GM15510 (cell line): ENCODE data around the gene MAP3K19.

Experiments used
- POLR2A ChIP-seq: IDR thresholded peaks from 3 replicates; pipeline ENCODE4 v1.6.1; 2011; ENCODE audit warnings: borderline replicate concordance; ENCODE audit not compliant: insufficient read length; ENCODE audit errors: extremely low read depth

Gene MAP3K19, protein sequence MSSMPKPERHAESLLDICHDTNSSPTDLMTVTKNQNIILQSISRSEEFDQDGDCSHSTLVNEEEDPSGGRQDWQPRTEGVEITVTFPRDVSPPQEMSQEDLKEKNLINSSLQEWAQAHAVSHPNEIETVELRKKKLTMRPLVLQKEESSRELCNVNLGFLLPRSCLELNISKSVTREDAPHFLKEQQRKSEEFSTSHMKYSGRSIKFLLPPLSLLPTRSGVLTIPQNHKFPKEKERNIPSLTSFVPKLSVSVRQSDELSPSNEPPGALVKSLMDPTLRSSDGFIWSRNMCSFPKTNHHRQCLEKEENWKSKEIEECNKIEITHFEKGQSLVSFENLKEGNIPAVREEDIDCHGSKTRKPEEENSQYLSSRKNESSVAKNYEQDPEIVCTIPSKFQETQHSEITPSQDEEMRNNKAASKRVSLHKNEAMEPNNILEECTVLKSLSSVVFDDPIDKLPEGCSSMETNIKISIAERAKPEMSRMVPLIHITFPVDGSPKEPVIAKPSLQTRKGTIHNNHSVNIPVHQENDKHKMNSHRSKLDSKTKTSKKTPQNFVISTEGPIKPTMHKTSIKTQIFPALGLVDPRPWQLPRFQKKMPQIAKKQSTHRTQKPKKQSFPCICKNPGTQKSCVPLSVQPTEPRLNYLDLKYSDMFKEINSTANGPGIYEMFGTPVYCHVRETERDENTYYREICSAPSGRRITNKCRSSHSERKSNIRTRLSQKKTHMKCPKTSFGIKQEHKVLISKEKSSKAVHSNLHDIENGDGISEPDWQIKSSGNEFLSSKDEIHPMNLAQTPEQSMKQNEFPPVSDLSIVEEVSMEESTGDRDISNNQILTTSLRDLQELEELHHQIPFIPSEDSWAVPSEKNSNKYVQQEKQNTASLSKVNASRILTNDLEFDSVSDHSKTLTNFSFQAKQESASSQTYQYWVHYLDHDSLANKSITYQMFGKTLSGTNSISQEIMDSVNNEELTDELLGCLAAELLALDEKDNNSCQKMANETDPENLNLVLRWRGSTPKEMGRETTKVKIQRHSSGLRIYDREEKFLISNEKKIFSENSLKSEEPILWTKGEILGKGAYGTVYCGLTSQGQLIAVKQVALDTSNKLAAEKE (N-terminal part only)

DNA sequence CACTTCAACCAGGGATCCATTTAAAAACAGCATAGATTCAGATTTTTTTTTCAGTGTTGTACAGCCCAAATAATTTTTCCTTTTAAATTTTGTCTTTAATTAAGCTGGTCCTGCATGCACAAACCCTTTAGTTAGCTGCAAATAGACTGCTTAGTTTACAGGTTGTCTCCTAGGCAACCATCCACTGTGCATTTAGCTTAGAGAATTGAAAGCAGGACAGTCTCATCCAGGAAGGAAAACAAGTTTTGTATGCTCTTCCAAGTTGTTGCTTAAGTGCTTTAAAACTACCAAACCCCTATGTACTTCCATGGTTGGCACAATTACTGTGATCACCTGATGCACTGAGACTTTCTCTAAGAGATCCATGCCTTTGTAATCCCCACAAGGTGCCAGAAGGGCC lies at the start of gene MAP3K19:
MAP3K19 (minus strand) TSS at position 148 of the 400 bp plus-strand sequence. CDS start 22,800 bp downstream, outside the sequence.
- no peak for TF ChIP-seq POLR2A

DNA sequence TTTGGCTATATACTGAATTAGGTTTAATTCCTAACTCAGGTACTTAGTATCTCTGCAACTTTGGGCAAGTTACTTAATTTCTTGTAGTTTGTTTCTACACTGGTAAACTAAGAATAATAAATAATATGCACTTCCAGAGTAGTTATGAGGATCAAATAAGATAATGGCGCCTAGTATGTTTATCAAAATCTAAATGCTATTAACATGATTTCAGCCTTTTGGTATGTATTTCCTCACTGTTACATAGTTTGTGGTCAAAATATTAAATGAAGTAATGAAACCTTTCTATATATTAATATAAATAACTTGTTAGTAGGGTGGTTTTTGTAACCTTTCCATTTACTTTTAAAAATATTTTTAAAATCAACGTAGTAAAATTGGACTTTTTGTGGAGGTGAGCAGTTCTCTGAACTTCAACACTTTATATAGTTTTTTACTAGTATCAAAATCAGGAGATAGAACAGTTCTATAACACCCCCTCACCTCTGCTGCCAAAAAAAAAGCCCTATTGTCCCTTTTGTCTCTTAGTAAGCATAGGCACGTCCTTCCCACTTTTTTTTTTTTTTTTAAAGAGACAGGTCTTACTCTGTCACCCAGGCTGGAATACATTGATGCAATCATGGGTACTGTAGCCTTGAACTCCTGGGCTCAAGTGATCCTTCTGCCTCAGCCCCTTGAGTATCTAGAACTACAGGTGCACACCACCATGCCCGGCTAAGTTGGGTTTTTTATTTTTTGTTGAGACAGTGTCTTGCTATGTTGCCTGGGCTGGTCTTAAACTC lies 49.6 kb upstream of the MAP3K19 start:
- no peak for TF ChIP-seq POLR2A

DNA sequence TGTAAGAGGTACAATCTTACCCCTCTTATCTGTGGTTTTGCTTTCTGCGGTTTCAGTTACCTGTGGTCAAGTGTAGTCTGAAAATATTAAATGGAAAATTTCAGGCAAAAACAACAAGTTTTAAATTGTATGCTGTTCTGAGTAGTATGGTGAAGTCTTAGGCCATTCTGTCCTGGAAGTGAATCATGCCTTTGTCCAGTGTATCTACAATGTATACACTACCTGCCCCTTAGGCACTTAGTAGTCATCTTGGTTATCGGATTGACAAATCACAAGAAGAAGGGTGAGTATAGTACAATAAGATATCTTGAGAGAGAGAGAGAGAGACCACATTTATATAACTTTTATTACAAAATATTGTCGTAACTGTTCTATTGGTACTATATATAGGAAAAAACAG lies 48.3 kb upstream of the MAP3K19 start:
- TF ChIP-seq POLR2A = no peak

DNA sequence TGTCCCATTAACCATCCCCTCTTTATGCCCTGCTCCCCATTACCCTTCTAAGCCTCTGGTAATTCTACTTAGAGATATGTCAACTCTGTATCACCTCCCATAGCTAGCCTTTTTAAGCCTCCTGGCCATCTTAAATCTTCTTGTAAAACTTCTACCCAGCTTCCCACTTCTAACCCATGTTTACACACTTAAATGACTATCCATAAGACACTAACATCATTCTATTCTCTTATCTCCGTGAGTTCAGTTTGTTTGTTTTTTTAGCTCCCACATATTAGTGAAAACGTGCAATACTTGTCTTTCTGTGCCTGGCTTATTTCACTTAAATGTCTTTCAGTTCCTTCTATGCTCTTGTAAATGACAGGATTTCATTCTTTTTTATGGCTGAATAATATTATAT lies 47.3 kb upstream of the MAP3K19 start:
- no peak for TF ChIP-seq POLR2A

DNA sequence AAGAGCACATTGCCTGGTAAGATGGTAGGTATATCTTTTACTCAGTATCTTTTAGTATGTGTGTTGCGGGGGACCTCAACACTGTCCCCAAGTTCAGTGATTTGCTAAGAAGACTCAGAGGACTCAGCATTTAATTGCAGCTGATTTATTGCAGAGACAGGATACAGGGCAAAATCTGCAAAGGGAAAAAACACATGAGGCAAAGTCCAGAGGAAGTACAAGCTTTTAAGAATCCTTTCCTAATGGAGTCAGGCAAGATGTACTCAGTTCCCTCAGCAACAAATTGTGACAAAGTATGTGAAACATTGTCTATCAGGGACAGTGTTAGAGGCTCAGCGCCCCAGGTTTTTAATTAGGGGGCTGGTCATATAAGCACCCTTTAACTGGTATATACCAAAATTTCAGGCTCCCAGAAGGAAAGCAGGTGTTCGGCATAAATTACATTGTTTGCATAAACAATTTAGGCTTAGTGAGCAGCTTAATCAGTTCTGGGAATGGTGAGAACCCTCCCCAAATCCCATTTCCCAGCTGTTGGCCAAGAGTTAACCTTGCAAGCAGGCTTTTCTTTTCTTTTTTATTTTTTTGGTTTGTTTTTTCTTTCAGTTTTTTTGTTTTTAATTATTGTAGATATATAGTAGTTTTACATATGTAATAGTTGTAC lies 46.6 kb upstream of the MAP3K19 start:
- no peak for TF ChIP-seq POLR2A

DNA sequence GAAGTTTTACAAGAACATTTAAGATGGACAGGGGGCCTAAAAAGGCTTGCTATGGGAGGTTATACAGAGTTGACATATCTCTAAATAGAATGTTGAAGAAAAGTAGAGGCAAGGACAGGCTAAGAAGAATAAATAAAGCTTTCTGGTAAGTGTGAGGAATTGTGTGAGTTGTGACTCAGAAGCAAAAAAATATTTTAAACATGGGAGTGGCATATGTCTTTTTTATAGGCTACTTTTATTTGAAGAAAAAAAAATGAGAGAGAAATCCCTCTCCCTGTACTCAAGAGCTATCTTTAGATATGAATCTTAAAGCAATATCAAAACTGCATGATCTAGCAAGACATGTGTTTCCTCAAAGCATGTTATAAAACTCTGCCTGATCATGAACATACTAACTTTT lies 45.9 kb upstream of the MAP3K19 start:
- no peak for TF ChIP-seq POLR2A

DNA sequence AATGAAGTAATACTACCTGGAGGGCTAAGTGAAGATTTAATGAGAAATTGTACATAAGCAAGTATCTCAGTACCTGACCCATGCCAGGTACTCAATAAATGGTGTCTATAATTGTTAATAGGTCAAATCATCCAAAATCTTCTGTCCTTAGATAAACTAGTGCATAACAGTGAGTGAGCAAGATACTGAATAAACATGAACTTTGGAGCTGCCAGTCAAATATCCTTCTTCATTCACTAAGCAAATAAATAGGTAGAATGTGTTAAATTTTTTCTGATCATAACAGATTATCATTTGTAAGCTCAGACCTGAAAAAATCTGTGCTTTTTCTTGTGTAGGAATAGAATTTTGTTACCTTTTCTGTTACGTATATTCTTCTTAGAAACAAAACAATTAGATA lies 44.4 kb upstream of the MAP3K19 start:
- TF ChIP-seq POLR2A = no peak

DNA sequence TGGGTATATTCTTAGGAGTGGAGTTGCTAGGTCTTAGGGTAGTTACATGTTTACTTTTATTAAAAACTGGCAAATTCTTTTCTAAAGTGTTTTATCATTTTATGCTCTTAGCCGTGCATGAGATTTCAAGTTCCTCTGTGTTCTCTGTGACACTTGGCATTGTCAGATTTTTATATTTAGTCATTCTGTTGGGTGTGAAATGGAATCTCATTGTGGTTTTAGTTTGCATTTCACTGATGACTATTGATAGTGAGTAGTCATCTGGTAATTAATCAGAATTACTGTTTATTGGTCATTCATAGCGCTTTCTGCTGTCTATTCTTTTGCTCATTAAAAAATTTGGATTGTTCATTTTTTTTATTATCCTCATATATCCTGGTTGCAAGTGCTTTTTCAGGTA lies 39.0 kb upstream of the MAP3K19 start:
- no peak for TF ChIP-seq POLR2A

DNA sequence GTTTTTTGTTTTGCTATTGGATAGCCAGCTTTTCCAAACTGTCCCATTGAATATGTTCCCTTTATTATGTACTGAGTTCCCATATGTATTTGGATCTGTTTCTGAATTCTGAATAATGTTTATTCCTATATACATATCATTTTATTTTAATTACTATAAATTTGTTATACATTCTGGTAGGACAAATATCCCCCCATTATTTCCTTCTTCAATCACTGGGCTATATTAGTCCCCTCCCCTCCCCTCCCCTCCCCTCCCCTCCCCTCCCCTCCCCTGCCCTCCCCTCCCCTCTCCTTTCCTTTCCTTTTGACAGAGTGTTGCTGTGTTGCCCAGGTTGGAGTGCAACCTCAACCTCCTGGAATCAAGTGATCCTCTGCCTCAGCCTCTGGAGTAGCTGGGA lies 31.2 kb upstream of the MAP3K19 start:
- TF ChIP-seq POLR2A = no peak

DNA sequence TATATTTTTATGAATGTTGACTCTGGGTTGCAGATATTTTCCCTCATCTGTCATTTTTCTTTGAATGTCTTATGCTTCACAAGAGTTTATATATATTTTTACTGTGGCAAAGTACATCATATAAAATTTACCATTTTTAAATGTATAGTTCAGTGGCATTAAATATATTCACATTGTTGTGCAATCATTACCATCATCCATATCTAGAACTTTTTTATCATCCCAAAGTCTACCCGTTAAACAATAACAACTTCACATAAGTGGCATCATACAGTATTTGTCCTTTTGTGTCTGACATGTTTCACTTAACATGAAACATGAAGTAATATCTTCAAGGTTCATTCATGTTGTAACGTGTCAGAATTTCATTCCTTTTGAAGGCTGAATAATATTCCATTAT lies 29.3 kb upstream of the MAP3K19 start:
- no peak for TF ChIP-seq POLR2A

DNA sequence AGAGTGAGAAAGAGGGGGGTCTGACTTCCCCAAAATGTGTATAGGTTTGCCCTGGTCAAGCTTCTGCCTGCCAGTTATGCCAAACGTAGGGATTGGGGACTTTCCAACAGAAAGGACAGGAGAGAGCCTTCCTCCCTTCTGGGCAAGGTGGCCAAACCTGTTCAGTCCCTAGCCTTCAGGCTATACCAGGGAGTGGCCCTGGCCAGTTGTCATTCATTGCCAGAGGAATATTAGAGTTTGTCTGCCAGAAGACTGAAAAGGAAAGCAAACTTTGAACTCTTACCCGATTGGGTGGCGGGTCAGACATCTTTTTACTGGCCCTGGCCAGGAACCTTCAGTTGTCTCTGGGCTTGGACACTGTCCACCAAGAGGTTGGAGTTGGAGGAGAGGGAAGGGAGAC lies 27.0 kb upstream of the MAP3K19 start:
- TF ChIP-seq POLR2A = no peak

DNA sequence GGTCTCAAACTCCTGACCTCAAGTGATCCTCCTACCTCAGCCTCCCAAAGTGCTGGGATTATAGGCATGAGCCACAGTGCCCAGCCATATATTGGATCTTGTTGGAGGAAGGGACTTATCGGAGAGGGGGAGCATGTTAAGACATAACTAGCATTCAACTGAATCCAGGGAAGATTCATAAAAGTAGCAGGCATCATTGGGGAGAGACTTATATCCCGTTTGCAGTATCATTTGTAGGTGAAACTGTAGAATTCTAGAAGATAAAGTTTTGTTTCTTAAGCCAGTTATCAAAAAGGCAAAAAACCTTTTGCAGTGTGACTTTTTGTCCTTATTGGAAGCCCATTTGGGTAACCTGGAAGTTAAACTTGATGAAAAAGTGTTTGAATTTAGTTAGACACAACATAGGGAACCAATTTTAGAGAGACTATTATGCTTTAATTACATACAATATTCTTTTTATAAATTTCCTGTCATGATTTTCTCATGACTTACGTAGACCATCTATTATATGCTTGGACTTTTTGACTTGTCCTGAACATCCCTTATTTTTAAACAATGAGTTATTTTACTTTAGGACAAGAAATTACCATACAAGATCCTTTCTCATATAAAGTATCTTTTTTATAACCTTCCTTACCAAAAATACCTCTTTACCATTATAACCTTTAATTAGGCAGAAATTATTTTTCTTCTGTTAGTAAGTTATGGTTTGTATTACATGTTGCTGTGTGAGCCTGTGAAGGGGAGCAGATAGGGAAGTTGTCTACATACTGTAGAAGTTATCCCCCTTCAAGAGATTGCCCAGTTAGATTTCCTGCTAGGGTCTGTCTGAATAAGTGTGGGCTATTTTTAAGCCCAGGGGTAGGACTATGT lies 25.1 kb upstream of the MAP3K19 start:
- no peak for TF ChIP-seq POLR2A

DNA sequence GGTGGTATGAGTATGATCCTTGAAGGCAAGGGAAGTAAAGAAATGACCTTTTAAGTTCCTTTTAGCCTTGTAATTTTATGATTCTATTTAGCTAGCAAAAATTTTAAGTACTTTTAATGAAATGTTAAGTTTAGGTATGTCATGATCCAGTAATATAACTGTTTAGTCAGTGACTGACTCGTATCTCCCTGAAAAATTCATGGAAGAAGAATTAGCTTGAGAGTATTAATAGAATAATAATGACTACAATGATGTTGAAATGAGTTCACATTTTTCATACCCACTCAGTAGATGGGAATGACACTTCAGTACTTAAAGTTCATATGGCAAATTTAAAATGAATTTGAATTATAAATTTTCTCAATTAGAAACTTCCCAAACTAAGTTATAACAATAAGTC lies 19.5 kb upstream of the MAP3K19 start:
- no peak for TF ChIP-seq POLR2A

DNA sequence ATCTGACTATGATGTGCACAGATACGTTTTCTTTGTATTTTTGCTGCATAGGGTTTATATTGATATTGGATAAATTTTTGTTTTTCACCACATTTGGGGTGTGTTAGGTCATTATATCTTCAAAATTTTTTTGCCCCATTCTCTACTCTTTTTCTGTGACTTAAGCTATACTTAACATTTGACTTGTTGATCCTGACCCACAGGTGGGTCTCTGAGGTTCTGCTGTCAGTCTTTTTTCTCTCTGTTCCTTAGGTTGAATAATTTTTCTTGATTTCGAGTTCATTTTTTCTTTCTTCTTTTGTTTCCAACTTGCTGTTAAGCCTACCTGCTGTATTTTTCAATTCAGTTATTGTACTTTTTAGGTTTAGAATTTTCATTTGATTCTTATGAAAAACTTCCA lies 16.9 kb upstream of the MAP3K19 start:
- TF ChIP-seq POLR2A = no peak

DNA sequence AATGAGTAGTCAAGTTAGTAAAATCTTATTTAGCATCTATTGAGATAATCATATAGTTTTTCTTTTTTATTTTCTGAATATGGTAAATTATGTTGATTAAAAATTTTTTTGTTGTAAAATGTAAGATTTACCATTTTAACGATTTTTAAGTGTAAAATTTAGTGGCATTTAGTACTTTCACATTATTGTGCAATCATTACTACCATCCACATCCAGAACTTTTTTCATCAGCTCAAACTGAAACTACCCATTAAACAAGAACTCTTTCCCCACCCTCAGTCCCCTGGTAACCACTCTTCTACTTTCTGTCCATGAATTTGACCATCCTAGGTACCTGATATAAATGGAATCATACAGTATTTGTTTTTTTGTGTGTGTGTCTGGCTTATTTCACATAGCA lies 16.0 kb upstream of the MAP3K19 start:
- no peak for TF ChIP-seq POLR2A
